ENCODE results near the gene NMNAT1.
"Not testable (repeated sequence)": the region's sequence is repeated elsewhere in the genome, so short reads cannot be mapped to it uniquely, and the experiment has no call there.

The NMNAT1 gene

GRCh38 chr1:9917901-9918300 lies 25.4 kb upstream of the NMNAT1 start:
- DNase-seq (ENCODE audit: low spot score) (no peak), FAIRE-seq (no peak)

GRCh38 chr1:9920606-9921005 lies 22.7 kb upstream of the NMNAT1 start:
- DNase-seq (ENCODE audit: low spot score) (no peak), FAIRE-seq (no peak)

GRCh38 chr1:9922342-9922741 lies 20.9 kb upstream of the NMNAT1 start:
- no peak for FAIRE-seq
- no peak for DNase-seq (ENCODE audit: low spot score)

- DNase-seq (ENCODE audit: low spot score) (no peak), FAIRE-seq (no peak)
Measured at GRCh38 chr1:9927259-9927658, 16.0 kb upstream of the NMNAT1 start.

GRCh38 chr1:9929431-9930385 lies 13.6 kb upstream of the NMNAT1 start:
- no peak for DNase-seq (ENCODE audit: low spot score)
- no peak for FAIRE-seq

GRCh38 chr1:9942399-9942938 lies 806 bp upstream of the NMNAT1 start:
- DNase-seq (ENCODE audit: low spot score), result peak; percentile 48
- peak; percentile 78 for FAIRE-seq

GRCh38 chr1:9946315-9946714 lies 3.0 kb downstream of the NMNAT1 start:
- no peak for DNase-seq (ENCODE audit: low spot score)
- no peak for FAIRE-seq

- DNase-seq (ENCODE audit: low spot score) (no peak), FAIRE-seq (no peak)
Measured at GRCh38 chr1:9957726-9958125, 14.5 kb downstream of the NMNAT1 start.

- FAIRE-seq, result no peak
- no peak for DNase-seq (ENCODE audit: low spot score)
Measured at GRCh38 chr1:9960011-9960410, 16.7 kb downstream of the NMNAT1 start.

- DNase-seq (ENCODE audit: low spot score) (no peak), FAIRE-seq (no peak)
Measured at GRCh38 chr1:9960706-9961562, 17.7 kb downstream of the NMNAT1 start.

GRCh38 chr1:9984253-9984652 lies 41.0 kb downstream of the NMNAT1 start:
- FAIRE-seq (no peak), DNase-seq (ENCODE audit: low spot score) (no peak)

- DNase-seq (ENCODE audit: low spot score) (no peak), FAIRE-seq (no peak)
Measured at GRCh38 chr1:9985001-9985400, 41.7 kb downstream of the NMNAT1 start.

- FAIRE-seq, result no peak
- DNase-seq (ENCODE audit: low spot score), result no peak
Measured at GRCh38 chr1:9989773-9990172, 46.5 kb downstream of the NMNAT1 start.

- DNase-seq (ENCODE audit: low spot score), result no peak
- FAIRE-seq, result no peak
Measured at GRCh38 chr1:9990944-9991343, 47.7 kb downstream of the NMNAT1 start.

GRCh38 chr1:9992910-9993309 lies 49.6 kb downstream of the NMNAT1 start:
- no peak for FAIRE-seq
- no peak for DNase-seq (ENCODE audit: low spot score)

GRCh38 chr1:9993561-9994075 lies 50.3 kb downstream of the NMNAT1 start:
- no peak for FAIRE-seq
- DNase-seq (ENCODE audit: low spot score), result no peak

GRCh38 chr1:9996624-9997582 lies 53.6 kb downstream of the NMNAT1 start, which contains the start of gene RBP7:
TSS of gene RBP7 (plus strand) at chr1:9997228. CDS start at chr1:9997259, 31 bp downstream.
- DNase-seq (ENCODE audit: low spot score) (no peak), FAIRE-seq (no peak)

GRCh38 chr1:10001016-10001665 lies 57.9 kb downstream of the NMNAT1 start:
- DNase-seq (ENCODE audit: low spot score) (no peak), FAIRE-seq (no peak)

GRCh38 chr1:10005248-10005647 lies 62.0 kb downstream of the NMNAT1 start:
- FAIRE-seq; DNase-seq (ENCODE audit: low spot score): not testable (repeated sequence)

GRCh38 chr1:10007169-10007568 lies 63.9 kb downstream of the NMNAT1 start:
- DNase-seq (ENCODE audit: low spot score) (no peak), FAIRE-seq (no peak)

All from RCC 7860 (cell line).